ENCODE measurements around the gene SLC26A4.

Gene SLC26A4

GRCh38 chr7:107696330-107696946 is 35.8 kb downstream of the SLC26A4 start:
- no peaks in the 10 kb centered on the region for H3K9me3 ChIP-seq (ENCODE audit: insufficient read depth, low read length)
- no peaks in the 10 kb centered on the region for H3K36me3 ChIP-seq (ENCODE audit: low read length)
- H3F3A ChIP-seq (ENCODE audit: insufficient read depth), result no peaks in the 10 kb centered on the region
- no peaks in the 10 kb centered on the region for H3K79me2 ChIP-seq (ENCODE audit: insufficient read depth, low read length)
- no peak overlapping the region for H3K9ac ChIP-seq (ENCODE audit: low read length)
- no peak for TF ChIP-seq EZH2phosphoT487 (conservative IDR thresholded peaks at IDR 0.05; ENCODE audit: low read length)
- TF ChIP-seq, protein P1, sequence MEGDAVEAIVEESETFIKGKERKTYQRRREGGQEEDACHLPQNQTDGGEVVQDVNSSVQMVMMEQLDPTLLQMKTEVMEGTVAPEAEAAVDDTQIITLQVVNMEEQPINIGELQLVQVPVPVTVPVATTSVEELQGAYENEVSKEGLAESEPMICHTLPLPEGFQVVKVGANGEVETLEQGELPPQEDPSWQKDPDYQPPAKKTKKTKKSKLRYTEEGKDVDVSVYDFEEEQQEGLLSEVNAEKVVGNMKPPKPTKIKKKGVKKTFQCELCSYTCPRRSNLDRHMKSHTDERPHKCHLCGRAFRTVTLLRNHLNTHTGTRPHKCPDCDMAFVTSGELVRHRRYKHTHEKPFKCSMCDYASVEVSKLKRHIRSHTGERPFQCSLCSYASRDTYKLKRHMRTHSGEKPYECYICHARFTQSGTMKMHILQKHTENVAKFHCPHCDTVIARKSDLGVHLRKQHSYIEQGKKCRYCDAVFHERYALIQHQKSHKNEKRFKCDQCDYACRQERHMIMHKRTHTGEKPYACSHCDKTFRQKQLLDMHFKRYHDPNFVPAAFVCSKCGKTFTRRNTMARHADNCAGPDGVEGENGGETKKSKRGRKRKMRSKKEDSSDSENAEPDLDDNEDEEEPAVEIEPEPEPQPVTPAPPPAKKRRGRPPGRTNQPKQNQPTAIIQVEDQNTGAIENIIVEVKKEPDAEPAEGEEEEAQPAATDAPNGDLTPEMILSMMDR (IDR thresholded peaks at IDR 0.05; ENCODE audit: insufficient read depth, low read length, poor library complexity, severe bottlenecking), result no peak
- no peak overlapping the region for H3K4me2 ChIP-seq (ENCODE audit: low read depth, low read length, poor library complexity, severe bottlenecking)
- no peak overlapping the region for H3K27ac ChIP-seq (ENCODE audit: low read depth, low read length)
- H3K4me3 ChIP-seq (ENCODE audit: insufficient read depth, low read length, poor library complexity, severe bottlenecking), result no peak overlapping the region
- no peaks in the 10 kb centered on the region for H3K27me3 ChIP-seq (ENCODE audit: low read length)
- no peak overlapping the region for H2AFZ ChIP-seq (ENCODE audit: low read depth, low read length, severe bottlenecking)
- no peaks in the 10 kb centered on the region for H3K9me2 ChIP-seq (replicated peaks; ENCODE audit: insufficient read depth, low read length)
- no peaks in the 10 kb centered on the region for H4K20me1 ChIP-seq (ENCODE audit: low read depth, low read length)

DNA sequence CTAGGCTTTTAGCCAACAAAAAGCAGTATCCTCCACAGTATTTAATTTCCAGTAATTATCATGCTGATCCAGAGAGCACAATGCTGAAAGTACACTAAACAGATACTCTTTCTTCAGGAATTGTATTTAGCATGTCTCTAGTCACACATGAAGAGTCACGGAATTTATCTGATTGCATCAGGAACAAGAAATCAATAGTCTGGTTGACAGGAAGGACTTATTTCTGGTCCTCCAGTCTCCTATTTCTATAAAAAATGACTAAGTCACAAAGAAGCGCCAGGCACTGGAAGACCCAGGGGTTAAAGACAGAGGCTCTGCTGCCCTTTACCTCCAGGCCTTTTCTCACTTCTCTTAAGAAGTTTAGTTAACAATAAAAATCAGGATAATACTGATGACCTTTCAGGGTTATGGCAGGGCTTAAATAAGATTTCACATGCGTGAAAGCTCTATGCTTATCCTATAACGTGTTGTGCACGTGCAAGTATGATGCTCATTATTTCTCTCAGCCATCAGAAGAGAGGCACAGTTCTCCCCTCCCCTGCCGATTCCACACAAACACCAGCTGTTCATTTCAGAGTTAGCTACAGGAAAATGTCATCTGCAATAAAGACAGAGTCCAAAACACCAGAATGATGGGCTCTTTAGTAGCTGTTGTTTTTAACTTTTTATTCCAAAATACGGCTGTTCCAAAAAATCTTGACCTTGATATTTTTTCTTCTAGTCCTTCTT is 36.9 kb downstream of the SLC26A4 start:
- H3K27me3 ChIP-seq (ENCODE audit: low read length), result no peaks in the 10 kb centered on the region
- H2AFZ ChIP-seq (ENCODE audit: low read depth, low read length, severe bottlenecking), result no peak overlapping the region
- H3K9me3 ChIP-seq (ENCODE audit: insufficient read depth, low read length), result no peaks in the 10 kb centered on the region
- H3K79me2 ChIP-seq (ENCODE audit: insufficient read depth, low read length), result no peaks in the 10 kb centered on the region
- H3K36me3 ChIP-seq (ENCODE audit: low read length), result no peaks in the 10 kb centered on the region
- no peaks in the 10 kb centered on the region for H3K9me2 ChIP-seq (replicated peaks; ENCODE audit: insufficient read depth, low read length)
- no peak overlapping the region for H3K4me3 ChIP-seq (ENCODE audit: insufficient read depth, low read length, poor library complexity, severe bottlenecking)
- no peak overlapping the region for H3K9ac ChIP-seq (ENCODE audit: low read length)
- no peak overlapping the region for H3K27ac ChIP-seq (ENCODE audit: low read depth, low read length)
- no peak overlapping the region for H3K4me2 ChIP-seq (ENCODE audit: low read depth, low read length, poor library complexity, severe bottlenecking)
- no peaks in the 10 kb centered on the region for H3F3A ChIP-seq (ENCODE audit: insufficient read depth)
- TF ChIP-seq EZH2phosphoT487 (conservative IDR thresholded peaks at IDR 0.05; ENCODE audit: low read length), result no peak
- TF ChIP-seq, protein P1 (IDR thresholded peaks at IDR 0.05; ENCODE audit: insufficient read depth, low read length, poor library complexity, severe bottlenecking), result no peak
- no peaks in the 10 kb centered on the region for H4K20me1 ChIP-seq (ENCODE audit: low read depth, low read length)

- TF ChIP-seq, protein P1 (IDR thresholded peaks at IDR 0.05; ENCODE audit: insufficient read depth, low read length, poor library complexity, severe bottlenecking), result no peak
- TF ChIP-seq EZH2phosphoT487 (conservative IDR thresholded peaks at IDR 0.05; ENCODE audit: low read length), result no peak
- H2AFZ ChIP-seq (ENCODE audit: low read depth, low read length, severe bottlenecking), result no peak overlapping the region
- H3K27ac ChIP-seq (ENCODE audit: low read depth, low read length), result no peak overlapping the region
- H3K9me2 ChIP-seq (replicated peaks; ENCODE audit: insufficient read depth, low read length), result no peaks in the 10 kb centered on the region
- H3K36me3 ChIP-seq (ENCODE audit: low read length), result no peaks in the 10 kb centered on the region
- no peaks in the 10 kb centered on the region for H4K20me1 ChIP-seq (ENCODE audit: low read depth, low read length)
- H3K79me2 ChIP-seq (ENCODE audit: insufficient read depth, low read length), result no peaks in the 10 kb centered on the region
- H3F3A ChIP-seq (ENCODE audit: insufficient read depth), result no peaks in the 10 kb centered on the region
- H3K9ac ChIP-seq (ENCODE audit: low read length), result no peak overlapping the region
- no peaks in the 10 kb centered on the region for H3K27me3 ChIP-seq (ENCODE audit: low read length)
- no peak overlapping the region for H3K4me2 ChIP-seq (ENCODE audit: low read depth, low read length, poor library complexity, severe bottlenecking)
- no peaks in the 10 kb centered on the region for H3K9me3 ChIP-seq (ENCODE audit: insufficient read depth, low read length)
- no peak overlapping the region for H3K4me3 ChIP-seq (ENCODE audit: insufficient read depth, low read length, poor library complexity, severe bottlenecking)
Observed at GRCh38 chr7:107700570-107700969, 39.9 kb downstream of the SLC26A4 start.

Data from SU-DHL-6 (cell line).